WTC11 (cell line): Measurements from ENCODE around the gene CMTM4. TPM values are rescaled to one million over a fixed set of nuclear protein-coding genes. Genes with fewer than 3 reads are reported as not detected.

Source experiments
- ATAC-seq: fragments of 200-7000 bp; cut with Tn5 transposase; 2 replicates; pipeline ENCODE4 v1.10.0; 2021; ENCODE audit warnings: mild to moderate bottlenecking, moderate library complexity
- CTCF ChIA-PET: fragments of 300-600 bp; sonication (Branson Sonifier 250); formaldehyde crosslinking; loops from one replicate; lab custom pipeline; 2021; ENCODE audit warnings: antibody characterized with exemption; lab: Charles Lee
- POLR2A ChIA-PET: fragments of 350-600 bp; sonication (Branson Sonifier 250); formaldehyde crosslinking; loops from one replicate; lab custom pipeline; 2021; ENCODE audit warnings: antibody characterized with exemption; lab: Charles Lee
- DNase-seq: peaks from one replicate; pipeline ENCODE4 v3.0.0; 2021; ENCODE audit warnings: low spot score
- H3K27ac Mint-ChIP-seq: 2 replicates; pipeline ENCODE4 v1.8.0; 2021; ENCODE audit warnings: mixed read lengths
- H3K27me3 Mint-ChIP-seq: 2 replicates; pipeline ENCODE4 v1.8.0; 2021; ENCODE audit warnings: low read depth, mild to moderate bottlenecking, moderate library complexity, mixed read lengths
- H3K36me3 Mint-ChIP-seq: 2 replicates; pipeline ENCODE4 v1.8.0; 2021; ENCODE audit warnings: mixed read lengths
- H3K4me1 Mint-ChIP-seq: 2 replicates; pipeline ENCODE4 v1.8.0; 2022; ENCODE audit warnings: mixed read lengths
- H3K4me3 Mint-ChIP-seq: 2 replicates; pipeline ENCODE4 v1.8.0; 2021; ENCODE audit warnings: mild to moderate bottlenecking, moderate library complexity, mixed read lengths
- H3K9me3 Mint-ChIP-seq: 2 replicates; pipeline ENCODE4 v1.8.0; 2021; ENCODE audit warnings: mixed read lengths
- FOXK1 ChIP-seq: sonication (generic); formaldehyde crosslinking; IDR thresholded peaks from 2 replicates; pipeline ENCODE4 v1.8.0; 2022; ENCODE audit warnings: mild to moderate bottlenecking, moderate library complexity, missing genetic modification reagents
- GTF2I ChIP-seq: fragments of 250-450 bp; sonication (Bioruptor Pico); conservative IDR thresholded peaks from 2 replicates; pipeline ENCODE4 v1.4.0; 2021; ENCODE audit warnings: mild to moderate bottlenecking
- HMGA2 ChIP-seq: fragments of 250-450 bp; sonication (Bioruptor Pico); IDR thresholded peaks from 2 replicates; pipeline ENCODE4 v1.4.0; 2021; ENCODE audit warnings: mild to moderate bottlenecking, moderate library complexity
- IRF2 ChIP-seq: sonication (generic); formaldehyde crosslinking; IDR thresholded peaks from 2 replicates; pipeline ENCODE4 v1.8.0; 2022; ENCODE audit warnings: low read depth, missing genetic modification reagents, borderline replicate concordance
- KAT7 ChIP-seq: sonication (generic); formaldehyde crosslinking; IDR thresholded peaks from 2 replicates; pipeline ENCODE4 v1.8.1; 2023; ENCODE audit warnings: missing genetic modification reagents, mild to moderate bottlenecking, borderline replicate concordance
- MYBL2 ChIP-seq: sonication (generic); formaldehyde crosslinking; IDR thresholded peaks from 2 replicates; pipeline ENCODE4 v1.8.1; 2023; ENCODE audit warnings: mild to moderate bottlenecking, moderate library complexity, missing genetic modification reagents
- NFE2L1 ChIP-seq: sonication (generic); formaldehyde crosslinking; IDR thresholded peaks from 2 replicates; pipeline ENCODE4 v1.8.1; 2023; ENCODE audit warnings: missing genetic modification reagents
- NR3C1 ChIP-seq: sonication (generic); formaldehyde crosslinking; conservative IDR thresholded peaks from 2 replicates; pipeline ENCODE4 v1.8.1; 2023; ENCODE audit warnings: low read depth, mild to moderate bottlenecking, missing genetic modification reagents
- SOX15 ChIP-seq: fragments of 250-450 bp; sonication (Bioruptor Pico); IDR thresholded peaks from 2 replicates; pipeline ENCODE4 v1.9.0; 2021; ENCODE audit warnings: mild to moderate bottlenecking
- TEAD1 ChIP-seq: sonication (generic); formaldehyde crosslinking; IDR thresholded peaks from 2 replicates; pipeline ENCODE4 v1.8.0; 2022; ENCODE audit warnings: mild to moderate bottlenecking, missing genetic modification reagents
- ZBTB21 ChIP-seq: sonication (generic); formaldehyde crosslinking; IDR thresholded peaks from 2 replicates; pipeline ENCODE4 v1.8.1; 2023; ENCODE audit warnings: mild to moderate bottlenecking, missing genetic modification reagents, borderline replicate concordance
- ZNF317 ChIP-seq: sonication (generic); formaldehyde crosslinking; IDR thresholded peaks from 2 replicates; pipeline ENCODE4 v1.8.1; 2023; ENCODE audit warnings: low read depth, mild to moderate bottlenecking, moderate library complexity, missing genetic modification reagents, borderline replicate concordance
- ZNF396 ChIP-seq: fragments of 250-450 bp; sonication (Bioruptor Pico); IDR thresholded peaks from 2 replicates; pipeline ENCODE4 v1.8.0; 2021; ENCODE audit warnings: mild to moderate bottlenecking, moderate library complexity, borderline replicate concordance
- ZNF416 ChIP-seq: fragments of 250-450 bp; sonication (Bioruptor Pico); IDR thresholded peaks from 2 replicates; pipeline ENCODE4 v1.9.0; 2021; ENCODE audit warnings: mild to moderate bottlenecking, inconsistent platforms
- ZNF671 ChIP-seq: fragments of 250-450 bp; sonication (Bioruptor Pico); IDR thresholded peaks from 2 replicates; pipeline ENCODE4 v1.8.0; 2021; ENCODE audit warnings: mild to moderate bottlenecking
- total RNA-seq: library from RNA; stranded (reverse); gene quantifications from 3 replicates; pipeline ENCODE4 v1.2.3, GENCODE V29; 2021
- TF ChIP-seq, protein P1 (sequence below): sonication (generic); formaldehyde crosslinking; IDR thresholded peaks from 2 replicates; pipeline ENCODE4 v1.8.1; 2023; ENCODE audit warnings: mild to moderate bottlenecking, missing genetic modification reagents, moderate library complexity
- TF ChIP-seq, protein P2 (sequence below): fragments of 250-450 bp; sonication (Bioruptor Pico); conservative IDR thresholded peaks from 2 replicates; pipeline ENCODE4 v1.9.0; 2021; ENCODE audit warnings: mild to moderate bottlenecking
- TF ChIP-seq, protein P3 (sequence below): sonication (generic); formaldehyde crosslinking; IDR thresholded peaks from 2 replicates; pipeline ENCODE4 v1.8.0; 2022; ENCODE audit warnings: mild to moderate bottlenecking, missing genetic modification reagents
- TF ChIP-seq, protein P4 (sequence below): sonication (generic); formaldehyde crosslinking; IDR thresholded peaks from 2 replicates; pipeline ENCODE4 v1.8.0; 2022; ENCODE audit warnings: mild to moderate bottlenecking, missing genetic modification reagents
- TF ChIP-seq, protein P5 (sequence below): sonication (generic); formaldehyde crosslinking; conservative IDR thresholded peaks from 2 replicates; pipeline ENCODE4 v1.8.1; 2023; ENCODE audit warnings: mild to moderate bottlenecking, low read depth, missing genetic modification reagents, moderate library complexity
- TF ChIP-seq, protein P6 (sequence below): fragments of 250-450 bp; sonication (Bioruptor Pico); IDR thresholded peaks from 2 replicates; pipeline ENCODE4 v2.1.2; 2022; ENCODE audit warnings: mild to moderate bottlenecking, moderate library complexity
- TF ChIP-seq, protein P7 (sequence below): sonication (generic); formaldehyde crosslinking; IDR thresholded peaks from 2 replicates; pipeline ENCODE4 v1.8.1; 2023; ENCODE audit warnings: mild to moderate bottlenecking, missing genetic modification reagents

Gene CMTM4
- total RNA-seq, 1 experiment from 2014 or later: 56.2 TPM

DNA sequence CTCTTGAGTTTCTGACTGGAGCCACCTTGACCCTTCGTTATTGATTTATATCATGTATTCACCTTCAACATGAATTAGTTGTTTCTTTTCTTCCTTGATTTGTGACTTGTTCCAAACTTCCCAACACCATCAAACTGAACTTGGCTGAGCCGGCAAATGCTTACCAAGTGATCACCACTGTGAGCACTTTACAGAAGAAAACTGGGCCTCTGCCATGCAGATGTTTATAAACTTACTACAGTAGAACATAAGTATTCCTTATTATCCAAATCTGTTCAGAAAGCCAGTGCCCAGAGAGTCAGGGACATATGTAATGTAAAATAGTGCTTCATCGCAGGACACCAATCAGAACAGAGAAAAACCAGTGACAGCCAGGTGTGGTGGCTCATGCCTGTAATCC, 19.9 kb downstream of the CMTM4 start:
- POLR2A ChIA-PET: interaction anchor here (1.2 kb wide), 1 partner anchor 16 kb away, joined by 3 read pairs; no protein-coding TSS in a partner anchor
- no peaks in the 10 kb centered on the region; the same call in 1 of the 2 replicates for H3K27me3 Mint-ChIP-seq
- H3K27ac Mint-ChIP-seq: 0 out of 2 replicates have a peak overlapping the region, but pooled peaks have one; percentile 1
- peaks cover 14% of the 10 kb centered on the region for H3K36me3 Mint-ChIP-seq
- TF ChIP-seq, protein P1, sequence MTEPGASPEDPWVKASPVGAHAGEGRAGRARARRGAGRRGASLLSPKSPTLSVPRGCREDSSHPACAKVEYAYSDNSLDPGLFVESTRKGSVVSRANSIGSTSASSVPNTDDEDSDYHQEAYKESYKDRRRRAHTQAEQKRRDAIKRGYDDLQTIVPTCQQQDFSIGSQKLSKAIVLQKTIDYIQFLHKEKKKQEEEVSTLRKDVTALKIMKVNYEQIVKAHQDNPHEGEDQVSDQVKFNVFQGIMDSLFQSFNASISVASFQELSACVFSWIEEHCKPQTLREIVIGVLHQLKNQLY (CRISPR knock-in tag): no peak
- TF ChIP-seq SOX15 (no peak), ZNF396 (CRISPR knock-in tag) (no peak), GTF2I (CRISPR knock-in tag) (no peak), ZNF317 (CRISPR knock-in tag) (no peak), HMGA2 (CRISPR knock-in tag) (no peak), TEAD1 (no peak), ZNF416 (CRISPR knock-in tag) (no peak), ZBTB21 (CRISPR knock-in tag) (no peak)
- TF ChIP-seq, protein P2, sequence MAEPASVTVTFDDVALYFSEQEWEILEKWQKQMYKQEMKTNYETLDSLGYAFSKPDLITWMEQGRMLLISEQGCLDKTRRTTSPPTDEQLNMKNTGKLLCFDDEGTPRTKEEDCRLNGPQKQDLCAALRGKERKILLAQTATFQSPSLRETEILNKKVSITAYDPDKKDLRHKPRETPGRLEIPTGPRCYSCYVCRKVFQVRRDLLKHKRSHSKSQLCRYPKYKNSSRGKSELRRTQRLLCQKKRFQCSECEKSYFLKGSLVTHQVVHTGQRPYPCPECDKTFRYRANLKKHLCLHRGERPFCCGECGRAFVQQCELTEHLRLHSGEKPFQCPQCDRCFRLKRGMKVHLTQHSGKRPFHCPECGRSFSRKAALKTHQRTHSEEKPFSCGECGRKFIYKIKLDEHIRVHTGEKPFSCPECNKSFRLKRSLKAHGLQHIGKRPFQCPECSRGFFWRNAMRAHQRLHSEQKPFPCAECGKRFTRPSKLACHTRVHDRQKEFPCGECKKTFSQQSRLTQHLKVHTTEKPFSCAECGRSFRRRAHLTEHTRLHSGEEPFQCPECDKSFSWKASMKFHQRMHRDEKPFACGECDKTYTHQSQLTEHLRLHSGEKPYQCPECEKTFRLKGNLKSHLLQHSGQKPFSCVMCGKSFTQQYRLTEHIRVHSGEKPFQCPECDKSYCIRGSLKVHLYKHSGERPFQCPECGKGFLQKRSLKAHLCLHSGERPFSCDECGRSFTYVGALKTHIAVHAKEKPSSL (CRISPR knock-in tag): no peak
- TF ChIP-seq, protein P3, sequence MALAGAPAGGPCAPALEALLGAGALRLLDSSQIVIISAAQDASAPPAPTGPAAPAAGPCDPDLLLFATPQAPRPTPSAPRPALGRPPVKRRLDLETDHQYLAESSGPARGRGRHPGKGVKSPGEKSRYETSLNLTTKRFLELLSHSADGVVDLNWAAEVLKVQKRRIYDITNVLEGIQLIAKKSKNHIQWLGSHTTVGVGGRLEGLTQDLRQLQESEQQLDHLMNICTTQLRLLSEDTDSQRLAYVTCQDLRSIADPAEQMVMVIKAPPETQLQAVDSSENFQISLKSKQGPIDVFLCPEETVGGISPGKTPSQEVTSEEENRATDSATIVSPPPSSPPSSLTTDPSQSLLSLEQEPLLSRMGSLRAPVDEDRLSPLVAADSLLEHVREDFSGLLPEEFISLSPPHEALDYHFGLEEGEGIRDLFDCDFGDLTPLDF (CRISPR knock-in tag): no peak
- TF ChIP-seq, all 79 proteins: peak for 0
- DNase-seq: no peak
- peaks cover 4% of the 10 kb centered on the region; the same call in 1 of the 2 replicates for H3K4me1 Mint-ChIP-seq
- CTCF ChIA-PET: interaction anchor here (1.0 to 1.4 kb wide), 2 partner anchors 19 to 26 kb away, joined by 3 to 4 read pairs; no protein-coding TSS in a partner anchor
- peaks cover 1% of the 10 kb centered on the region; the same call in 1 of the 2 replicates for H3K9me3 Mint-ChIP-seq
- no peak overlapping the region for H3K4me3 Mint-ChIP-seq
- no peak for ATAC-seq

DNA sequence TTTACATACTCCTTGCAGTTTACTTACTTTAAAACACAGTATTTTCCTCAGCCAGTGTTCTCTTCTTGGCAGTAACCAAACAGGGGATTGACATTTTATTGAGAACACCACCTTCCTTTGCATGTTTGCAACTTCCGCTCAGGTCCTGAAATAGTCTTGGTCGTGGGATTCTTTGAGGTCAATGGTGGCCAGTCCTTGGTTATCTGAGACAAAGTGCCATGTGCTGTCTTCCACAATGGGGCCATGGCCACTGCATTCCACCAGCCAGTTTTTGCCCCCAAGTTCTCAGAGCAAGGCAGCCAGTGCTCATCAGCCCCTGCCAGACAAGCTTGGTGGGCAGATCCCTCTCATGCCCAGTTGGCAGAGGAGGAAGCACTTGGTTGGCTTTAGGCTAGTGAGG, 22.9 kb downstream of the CMTM4 start:
- Mint-ChIP-seq H3K27ac (peak overlapping the region; percentile 88; the same call in 1 of the 2 replicates), H3K27me3 (no peaks in the 10 kb centered on the region; the same call in 1 of the 2 replicates)
- CTCF ChIA-PET: interaction anchor here (0.6 to 2.0 kb wide), 5 partner anchors 11 to 157 kb away, joined by 3 to 6 read pairs (median 3); partner anchors contain the start of gene NAE1
- TF ChIP-seq NR3C1 (CRISPR knock-in tag) (no peak), FOXK1 (CRISPR knock-in tag) (no peak), KAT7 (CRISPR knock-in tag) (no peak), IRF2 (no peak), NFE2L1 (CRISPR knock-in tag) (no peak), ZNF671 (CRISPR knock-in tag) (no peak), MYBL2 (CRISPR knock-in tag) (no peak)
- TF ChIP-seq, protein P4, sequence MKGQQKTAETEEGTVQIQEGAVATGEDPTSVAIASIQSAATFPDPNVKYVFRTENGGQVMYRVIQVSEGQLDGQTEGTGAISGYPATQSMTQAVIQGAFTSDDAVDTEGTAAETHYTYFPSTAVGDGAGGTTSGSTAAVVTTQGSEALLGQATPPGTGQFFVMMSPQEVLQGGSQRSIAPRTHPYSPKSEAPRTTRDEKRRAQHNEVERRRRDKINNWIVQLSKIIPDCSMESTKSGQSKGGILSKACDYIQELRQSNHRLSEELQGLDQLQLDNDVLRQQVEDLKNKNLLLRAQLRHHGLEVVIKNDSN (CRISPR knock-in tag): no peak
- TF ChIP-seq, protein P5, sequence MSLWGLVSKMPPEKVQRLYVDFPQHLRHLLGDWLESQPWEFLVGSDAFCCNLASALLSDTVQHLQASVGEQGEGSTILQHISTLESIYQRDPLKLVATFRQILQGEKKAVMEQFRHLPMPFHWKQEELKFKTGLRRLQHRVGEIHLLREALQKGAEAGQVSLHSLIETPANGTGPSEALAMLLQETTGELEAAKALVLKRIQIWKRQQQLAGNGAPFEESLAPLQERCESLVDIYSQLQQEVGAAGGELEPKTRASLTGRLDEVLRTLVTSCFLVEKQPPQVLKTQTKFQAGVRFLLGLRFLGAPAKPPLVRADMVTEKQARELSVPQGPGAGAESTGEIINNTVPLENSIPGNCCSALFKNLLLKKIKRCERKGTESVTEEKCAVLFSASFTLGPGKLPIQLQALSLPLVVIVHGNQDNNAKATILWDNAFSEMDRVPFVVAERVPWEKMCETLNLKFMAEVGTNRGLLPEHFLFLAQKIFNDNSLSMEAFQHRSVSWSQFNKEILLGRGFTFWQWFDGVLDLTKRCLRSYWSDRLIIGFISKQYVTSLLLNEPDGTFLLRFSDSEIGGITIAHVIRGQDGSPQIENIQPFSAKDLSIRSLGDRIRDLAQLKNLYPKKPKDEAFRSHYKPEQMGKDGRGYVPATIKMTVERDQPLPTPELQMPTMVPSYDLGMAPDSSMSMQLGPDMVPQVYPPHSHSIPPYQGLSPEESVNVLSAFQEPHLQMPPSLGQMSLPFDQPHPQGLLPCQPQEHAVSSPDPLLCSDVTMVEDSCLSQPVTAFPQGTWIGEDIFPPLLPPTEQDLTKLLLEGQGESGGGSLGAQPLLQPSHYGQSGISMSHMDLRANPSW (CRISPR knock-in tag): no peak
- TF ChIP-seq, protein P6, sequence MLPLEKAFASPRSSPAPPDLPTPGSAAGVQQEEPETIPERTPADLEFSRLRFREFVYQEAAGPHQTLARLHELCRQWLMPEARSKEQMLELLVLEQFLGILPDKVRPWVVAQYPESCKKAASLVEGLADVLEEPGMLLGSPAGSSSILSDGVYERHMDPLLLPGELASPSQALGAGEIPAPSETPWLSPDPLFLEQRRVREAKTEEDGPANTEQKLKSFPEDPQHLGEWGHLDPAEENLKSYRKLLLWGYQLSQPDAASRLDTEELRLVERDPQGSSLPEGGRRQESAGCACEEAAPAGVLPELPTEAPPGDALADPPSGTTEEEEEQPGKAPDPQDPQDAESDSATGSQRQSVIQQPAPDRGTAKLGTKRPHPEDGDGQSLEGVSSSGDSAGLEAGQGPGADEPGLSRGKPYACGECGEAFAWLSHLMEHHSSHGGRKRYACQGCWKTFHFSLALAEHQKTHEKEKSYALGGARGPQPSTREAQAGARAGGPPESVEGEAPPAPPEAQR: no peak
- TF ChIP-seq, protein P7, sequence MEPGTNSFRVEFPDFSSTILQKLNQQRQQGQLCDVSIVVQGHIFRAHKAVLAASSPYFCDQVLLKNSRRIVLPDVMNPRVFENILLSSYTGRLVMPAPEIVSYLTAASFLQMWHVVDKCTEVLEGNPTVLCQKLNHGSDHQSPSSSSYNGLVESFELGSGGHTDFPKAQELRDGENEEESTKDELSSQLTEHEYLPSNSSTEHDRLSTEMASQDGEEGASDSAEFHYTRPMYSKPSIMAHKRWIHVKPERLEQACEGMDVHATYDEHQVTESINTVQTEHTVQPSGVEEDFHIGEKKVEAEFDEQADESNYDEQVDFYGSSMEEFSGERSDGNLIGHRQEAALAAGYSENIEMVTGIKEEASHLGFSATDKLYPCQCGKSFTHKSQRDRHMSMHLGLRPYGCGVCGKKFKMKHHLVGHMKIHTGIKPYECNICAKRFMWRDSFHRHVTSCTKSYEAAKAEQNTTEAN (CRISPR knock-in tag): no peak

More for the DNA sequence above, 22.9 kb downstream of the CMTM4 start:
- Mint-ChIP-seq H3K4me1 (peaks cover 4% of the 10 kb centered on the region; the same call in 1 of the 2 replicates), H3K9me3 (no peaks in the 10 kb centered on the region), H3K36me3 (peaks cover 11% of the 10 kb centered on the region), H3K4me3 (no peak overlapping the region)
- no peak for ATAC-seq
- no peak for DNase-seq
- POLR2A ChIA-PET: no interaction called here
